Stimulated activated CD8-positive, alpha-beta memory T cell treated with anti-CD3 and anti-CD28 coated beads, Interleukin-12 subunit alpha, Interleukin-12 subunit beta, amount 100 ng/mL, for 24 hours (primary cell): Measurements from ENCODE around the gene SLC8B1.

Experiments
- DNase-seq: peaks from one replicate; pipeline ENCODE4 v3.0.0-alpha.2; 2020; ENCODE audit errors: extremely low read depth

Gene SLC8B1

DNA sequence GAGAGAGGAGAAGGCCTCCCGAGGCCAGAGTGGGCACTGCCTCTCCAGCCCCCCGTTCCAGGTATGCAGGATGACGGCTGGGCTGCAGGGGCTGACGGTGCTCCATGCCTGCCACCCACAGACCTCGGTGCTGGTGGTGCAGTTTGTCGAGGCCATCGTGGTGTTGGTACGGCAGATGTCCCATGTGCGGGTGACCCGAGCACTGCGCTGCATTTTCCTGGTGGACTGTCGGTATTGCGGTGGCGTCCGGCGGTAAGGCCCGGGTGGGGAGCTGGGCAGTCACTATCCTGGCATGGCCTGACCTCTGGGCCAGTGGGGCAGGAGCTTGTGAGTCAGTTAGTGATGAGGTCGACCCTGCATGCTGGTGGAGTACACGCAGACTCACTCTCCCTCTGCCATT lies 66.3 kb downstream of the SLC8B1 start:
- no peak for DNase-seq

DNA sequence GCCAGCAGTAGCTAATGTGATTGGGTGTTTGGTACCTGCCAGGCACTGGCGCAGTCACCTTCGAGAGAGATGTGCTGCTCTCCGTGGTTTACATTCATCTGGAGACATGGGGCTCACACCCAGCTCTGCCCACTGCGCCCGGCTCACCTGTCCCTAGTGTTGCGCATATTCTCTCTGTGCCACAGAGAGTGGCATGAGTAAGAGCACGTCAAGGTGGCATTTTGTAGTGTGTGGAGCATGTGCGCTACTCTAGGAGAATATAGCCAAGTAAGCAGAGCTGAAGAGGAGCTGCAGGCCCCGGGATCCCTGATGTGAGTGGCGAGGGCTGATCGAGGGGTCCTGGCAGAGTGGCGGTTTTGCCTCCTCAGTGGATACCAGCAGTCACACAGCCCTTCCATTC lies 66.8 kb downstream of the SLC8B1 start:
- no peak for DNase-seq

DNA sequence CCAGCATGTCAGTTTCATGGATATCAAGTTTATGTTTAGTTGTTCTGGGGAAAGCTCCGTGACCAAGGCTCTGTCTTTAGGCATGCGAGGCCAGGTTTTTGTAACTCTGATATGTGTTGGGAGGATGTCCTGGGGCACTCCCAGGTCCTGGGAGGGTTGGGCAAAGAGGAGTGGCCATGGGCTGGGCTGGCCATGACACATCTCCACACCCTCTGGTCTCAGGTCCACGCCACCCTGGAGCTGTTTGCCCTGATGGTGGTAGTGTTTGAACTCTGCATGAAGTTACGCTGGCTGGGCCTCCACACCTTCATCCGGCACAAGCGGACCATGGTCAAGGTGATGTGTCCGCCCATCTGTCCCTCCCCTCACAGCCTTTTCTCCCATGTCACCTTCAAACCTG lies 67.3 kb downstream of the SLC8B1 start:
- no peak for DNase-seq

DNA sequence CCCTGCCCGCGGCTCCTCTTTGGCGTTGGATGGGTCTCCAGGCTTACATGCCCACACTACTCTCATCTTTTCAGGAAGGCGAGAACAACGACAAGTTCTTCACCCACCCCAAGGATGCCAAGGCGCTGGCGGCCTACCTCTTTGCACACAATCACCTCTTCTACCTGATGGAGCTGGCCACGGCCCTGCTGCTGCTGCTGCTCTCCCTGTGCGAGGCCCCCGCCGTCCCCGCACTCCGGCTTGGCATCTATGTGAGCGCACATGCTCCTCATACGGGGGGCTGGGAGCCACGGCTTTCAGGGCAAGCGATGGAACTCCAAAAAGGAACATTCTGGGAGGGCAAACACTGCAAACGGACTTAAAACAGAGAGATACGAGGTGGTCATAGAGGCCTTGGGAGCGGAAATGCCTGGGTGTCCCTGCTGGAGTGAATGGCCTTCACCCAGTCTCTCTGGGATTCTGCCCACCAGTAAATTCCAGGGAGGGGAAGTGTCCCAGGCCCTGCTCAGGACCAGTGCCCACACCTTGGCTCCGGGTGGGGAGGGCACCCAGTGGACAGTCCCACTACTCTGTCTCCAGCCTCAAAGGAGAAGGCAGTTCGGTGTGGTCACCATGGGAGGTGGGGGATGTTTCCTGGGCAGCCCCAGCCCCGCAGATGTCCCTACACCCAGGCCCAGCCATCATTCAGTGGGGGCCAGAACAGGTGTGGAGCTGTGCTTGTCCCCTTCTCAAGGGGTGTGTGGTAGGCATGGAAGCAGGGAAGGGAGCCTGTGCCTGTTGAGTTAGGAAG lies 68.6 kb downstream of the SLC8B1 start:
- DNase-seq, result no peak

DNA sequence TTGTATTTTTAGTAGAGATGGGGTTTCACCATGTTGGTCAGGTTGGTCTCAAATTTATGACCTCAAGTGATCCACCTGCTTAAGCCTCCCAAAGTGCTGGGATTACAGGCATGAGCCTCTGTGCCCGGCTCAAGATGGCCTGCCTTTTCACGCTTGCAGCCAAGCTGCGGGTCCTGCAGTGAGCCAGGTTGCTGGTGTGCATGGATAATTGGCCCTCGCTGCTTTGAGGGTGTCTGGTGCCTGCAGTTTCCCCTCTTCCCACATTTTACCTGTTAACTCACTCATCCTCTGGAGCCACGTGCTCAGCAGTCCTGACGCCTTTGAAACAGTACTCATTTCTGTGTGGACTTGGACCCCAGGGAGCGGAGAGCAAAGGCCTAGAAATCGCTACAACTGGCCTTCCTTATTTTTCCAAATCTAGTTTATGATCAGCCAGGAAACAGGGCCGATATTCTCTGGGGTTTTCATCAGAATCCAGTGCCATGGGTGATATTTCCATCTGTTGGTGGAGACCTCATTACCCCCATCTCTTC lies 71.4 kb downstream of the SLC8B1 start:
- no peak for DNase-seq

DNA sequence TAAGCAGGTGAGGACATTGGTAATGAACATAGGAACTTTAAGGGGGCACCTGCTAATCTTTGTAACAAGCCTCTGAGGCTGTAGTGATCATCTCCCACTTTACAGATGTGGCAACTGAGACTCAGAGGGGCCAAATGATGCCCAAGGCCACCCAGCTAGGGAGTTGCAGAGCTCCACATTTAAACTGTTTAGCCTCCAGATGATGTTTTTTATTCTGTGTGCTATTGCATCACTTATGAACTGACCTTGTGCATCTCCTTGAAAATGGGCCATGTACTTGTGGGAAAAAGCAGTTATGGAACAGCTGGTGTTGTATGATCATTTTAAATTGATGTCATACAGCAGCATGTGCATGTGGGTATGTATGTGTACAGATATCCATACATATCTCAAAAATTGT lies 72.2 kb downstream of the SLC8B1 start:
- no peak for DNase-seq

DNA sequence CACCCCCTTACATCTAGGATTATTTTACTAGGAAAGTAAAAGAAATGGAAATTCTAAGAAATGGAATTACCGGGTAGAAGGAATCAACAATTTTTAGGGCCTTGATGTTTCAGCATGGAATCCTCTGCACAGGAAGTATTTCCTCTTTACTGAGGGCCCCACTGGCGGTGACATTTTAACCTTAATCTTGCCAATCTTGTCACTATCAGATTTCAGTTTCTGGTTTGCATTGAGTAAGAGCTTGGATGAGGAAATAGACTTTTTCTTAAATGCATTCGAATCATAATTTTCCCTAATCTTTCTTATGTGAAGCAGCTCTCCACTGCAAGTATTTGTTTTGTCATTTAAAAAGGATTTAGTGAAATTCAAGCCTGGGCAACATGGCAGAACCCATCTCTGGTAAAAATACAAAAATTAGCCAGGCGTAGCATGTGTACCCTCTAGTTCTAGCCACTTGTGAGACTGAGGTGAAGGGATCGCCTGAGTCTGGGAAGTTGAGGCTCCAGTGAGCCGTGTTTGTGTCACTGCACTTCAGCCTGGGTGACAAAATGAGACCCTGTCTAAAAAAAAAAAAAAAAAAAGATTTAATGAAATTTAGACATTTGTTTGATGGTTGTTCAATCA lies 73.0 kb downstream of the SLC8B1 start:
- no peak for DNase-seq

DNA sequence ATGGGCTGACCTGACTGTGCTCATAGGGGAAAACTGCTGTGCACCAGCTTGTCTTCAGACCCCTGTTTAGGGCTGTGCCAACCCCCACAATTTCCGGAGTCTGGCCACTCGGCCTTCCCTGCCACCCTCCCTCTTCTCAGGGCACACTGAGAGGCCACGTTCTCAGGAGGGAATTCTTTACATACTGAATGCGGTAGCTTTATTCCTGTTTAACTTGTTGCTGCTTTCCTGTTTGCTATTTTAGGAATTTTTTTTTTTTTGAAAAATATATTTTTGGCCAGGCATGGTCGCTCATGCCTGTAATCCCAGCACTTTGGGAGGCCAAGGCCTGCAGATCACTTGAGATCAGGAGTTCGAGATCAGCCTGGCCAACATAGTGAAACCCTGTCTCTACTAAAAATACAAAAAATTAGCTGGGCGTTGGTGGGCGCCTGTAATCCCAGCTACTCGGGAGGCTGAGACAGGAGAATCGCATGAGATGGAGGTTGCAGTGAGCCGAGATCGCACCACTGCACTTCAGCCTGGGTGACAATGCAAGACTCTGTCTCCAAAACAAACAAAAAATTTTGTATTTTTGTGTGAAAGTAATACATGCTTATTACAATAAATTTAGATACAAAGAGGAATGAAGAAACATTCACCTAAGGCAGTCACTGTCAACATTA lies 74.1 kb downstream of the SLC8B1 start:
- no peak for DNase-seq

DNA sequence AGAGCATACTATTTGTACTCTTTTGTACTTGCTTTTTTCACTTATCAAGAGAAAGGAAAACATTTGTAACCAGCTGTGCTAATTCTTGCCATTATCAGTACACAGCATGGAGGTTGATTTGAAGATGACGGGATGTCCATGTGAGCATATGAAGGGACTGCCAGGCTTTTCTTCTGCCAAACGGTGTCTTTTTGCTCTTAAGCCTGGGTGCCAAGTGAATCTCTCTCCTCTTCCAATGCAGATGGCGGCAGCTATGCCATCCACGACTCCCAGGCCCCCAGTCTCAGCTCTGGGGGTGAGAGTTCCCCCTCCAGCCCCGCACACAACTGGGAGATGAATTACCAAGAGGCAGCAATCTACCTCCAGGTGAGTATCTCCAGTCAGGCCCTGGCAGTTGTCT lies 74.8 kb downstream of the SLC8B1 start:
- no peak for DNase-seq

DNA sequence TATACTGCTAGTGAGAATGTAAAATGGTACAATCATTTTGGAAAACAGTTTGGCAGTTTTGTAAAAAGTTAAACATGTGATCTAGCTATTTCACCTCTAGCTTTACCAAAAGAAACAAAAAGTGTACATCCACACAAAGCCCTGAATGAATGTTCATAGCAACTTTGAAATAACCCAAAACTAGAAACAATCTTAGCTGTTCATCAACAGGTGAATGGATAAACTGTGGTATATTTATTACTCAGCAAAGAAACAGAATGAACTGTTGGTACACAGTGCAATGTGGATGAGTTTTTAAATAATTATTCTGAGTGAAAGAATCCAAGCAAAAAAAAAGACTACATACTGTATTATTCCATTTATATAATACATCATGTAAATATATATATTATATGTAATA lies 77.3 kb downstream of the SLC8B1 start:
- no peak for DNase-seq

DNA sequence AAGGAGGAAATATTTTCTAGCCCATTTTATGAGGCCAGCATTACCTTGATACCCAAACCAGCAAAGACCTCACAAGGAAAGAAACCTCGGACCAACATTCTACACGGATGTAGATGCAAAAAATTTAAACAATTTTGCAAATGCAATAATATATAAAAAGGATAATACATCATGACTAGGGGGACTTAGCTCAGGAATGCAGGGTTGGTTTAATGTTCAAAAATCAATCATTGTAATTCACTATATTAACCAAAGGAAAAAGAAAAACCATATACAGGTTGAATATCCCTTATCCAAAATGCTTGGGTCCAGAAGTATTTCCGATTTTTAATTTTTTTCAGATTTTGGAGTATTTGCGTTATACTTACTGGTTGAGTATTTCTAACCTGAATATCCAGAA lies 80.6 kb downstream of the SLC8B1 start:
- DNase-seq, result no peak

DNA sequence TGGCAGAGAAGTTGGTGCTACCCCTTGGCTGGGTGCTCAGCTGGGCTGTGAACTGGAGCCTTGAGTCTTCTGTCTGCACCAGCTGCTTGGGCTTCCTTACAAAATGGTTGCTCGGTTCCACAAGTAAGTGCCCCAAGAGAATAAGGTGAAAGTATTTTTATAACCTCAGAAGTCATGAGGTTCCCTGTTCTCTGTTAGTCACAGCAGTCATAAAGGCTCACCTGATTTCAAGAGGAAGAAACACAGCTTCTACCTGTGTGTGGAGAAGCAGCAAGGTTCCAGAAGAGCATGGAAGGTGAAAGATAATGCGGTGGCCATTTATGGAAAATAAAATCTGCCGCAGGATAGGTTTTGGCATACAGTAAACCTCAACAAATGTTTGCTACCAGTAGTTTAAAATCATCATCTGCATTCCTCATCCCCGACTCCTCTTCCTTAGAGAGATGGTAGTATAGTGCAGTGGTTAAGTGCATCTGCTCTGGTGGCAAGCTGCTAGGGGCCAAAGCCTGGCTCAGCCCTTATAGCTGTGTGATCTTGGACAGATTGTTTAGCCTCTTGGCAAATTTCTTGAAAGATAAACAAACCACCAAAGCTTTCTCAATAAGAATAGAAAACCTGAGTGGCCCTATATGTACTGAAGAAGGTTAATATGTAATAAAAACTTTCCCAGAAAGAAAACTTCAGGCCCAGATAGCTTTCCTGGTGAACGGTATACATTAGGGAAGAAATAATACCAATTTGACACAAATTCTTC lies 81.2 kb downstream of the SLC8B1 start:
- no peak for DNase-seq

DNA sequence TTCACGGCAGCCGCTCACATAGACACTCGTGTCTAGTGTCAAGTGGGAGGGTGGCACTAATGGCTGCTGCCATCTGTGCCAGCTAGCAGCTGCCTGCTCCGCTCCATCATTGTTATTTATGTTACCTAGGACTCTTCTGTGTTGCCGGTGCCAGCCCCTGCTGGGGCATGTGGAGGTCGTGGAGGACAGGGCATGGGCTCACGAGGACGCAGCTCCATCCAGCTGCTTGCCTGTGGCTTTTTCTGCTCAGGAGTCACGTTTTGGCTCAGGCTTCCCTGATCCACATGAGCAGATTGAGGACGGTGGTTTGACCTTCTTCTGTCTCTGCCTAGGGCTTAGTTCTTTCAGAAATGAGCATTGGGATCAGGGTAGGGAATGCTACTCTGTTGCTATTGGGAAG lies 82.4 kb downstream of the SLC8B1 start:
- no peak for DNase-seq

DNA sequence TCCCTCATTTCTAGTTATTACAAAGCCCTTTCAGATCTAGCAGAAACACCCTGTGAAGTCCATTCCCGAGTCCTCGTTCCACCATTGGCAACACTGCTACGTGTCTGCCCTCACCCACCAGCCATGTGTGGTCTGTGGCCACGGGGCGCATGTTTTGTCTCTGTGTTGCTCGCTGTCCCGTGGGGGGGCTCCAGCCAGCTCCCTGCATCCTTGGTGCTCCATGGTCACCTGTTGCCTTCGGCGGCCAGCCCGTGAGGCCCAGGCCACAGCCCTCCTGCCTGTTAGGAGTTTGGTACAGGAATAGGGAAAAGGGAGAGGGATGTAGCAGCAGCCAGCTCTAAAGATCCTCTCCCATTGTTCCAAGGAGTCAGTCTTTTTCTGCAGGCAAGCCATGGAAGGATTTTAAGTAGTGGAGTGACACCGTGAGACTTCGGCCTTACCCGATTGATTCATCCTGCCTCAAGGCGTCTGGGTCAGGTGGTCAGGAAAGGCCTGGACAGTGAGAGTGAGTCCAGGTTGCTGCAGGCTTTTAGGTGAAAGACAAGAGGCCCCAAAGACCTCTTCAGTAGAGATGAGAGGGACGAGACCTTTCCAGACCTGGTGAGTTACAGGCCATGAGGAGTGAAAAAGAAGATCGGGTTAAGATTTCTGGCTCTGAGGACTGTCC lies 83.4 kb downstream of the SLC8B1 start:
- no peak for DNase-seq

DNA sequence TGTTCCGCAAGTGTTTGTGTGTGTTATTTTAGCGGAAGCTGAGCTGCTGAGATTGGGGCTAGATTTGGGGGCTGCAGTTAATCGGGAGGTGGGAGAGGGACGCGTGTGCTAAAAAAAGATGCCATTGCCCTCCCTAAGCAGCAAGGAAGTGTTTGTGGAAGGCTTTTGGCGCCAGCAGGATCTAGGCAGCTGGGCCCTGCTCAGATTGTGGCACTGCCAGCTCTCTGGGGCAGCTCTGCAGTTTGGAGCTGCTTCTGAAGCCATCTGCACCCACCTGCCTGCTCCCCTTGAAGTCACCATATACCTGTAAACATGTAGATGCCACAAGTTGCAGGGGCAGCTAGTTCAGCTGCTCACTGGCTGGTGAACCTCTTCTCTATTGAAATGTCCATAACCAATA lies 84.9 kb downstream of the SLC8B1 start:
- no peak for DNase-seq

DNA sequence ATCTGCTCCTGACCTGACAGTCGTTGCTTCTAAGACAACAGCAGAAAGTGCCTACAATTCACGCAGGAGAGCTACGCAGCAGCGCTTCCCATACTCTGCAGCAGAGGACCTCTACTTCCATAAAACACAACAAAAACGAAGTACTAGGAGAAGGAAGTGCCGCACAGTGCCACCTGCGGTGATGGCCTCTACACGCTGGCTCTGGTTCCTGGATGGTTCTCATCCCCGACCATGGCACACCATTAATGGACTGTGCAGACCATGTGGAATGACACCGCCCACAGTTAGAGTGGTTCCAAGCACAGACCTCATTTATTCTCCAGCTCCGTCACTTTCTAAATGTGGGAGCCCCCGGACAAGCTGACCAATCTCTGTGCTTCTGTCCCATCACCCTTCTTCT lies 85.4 kb downstream of the SLC8B1 start:
- no peak for DNase-seq

DNA sequence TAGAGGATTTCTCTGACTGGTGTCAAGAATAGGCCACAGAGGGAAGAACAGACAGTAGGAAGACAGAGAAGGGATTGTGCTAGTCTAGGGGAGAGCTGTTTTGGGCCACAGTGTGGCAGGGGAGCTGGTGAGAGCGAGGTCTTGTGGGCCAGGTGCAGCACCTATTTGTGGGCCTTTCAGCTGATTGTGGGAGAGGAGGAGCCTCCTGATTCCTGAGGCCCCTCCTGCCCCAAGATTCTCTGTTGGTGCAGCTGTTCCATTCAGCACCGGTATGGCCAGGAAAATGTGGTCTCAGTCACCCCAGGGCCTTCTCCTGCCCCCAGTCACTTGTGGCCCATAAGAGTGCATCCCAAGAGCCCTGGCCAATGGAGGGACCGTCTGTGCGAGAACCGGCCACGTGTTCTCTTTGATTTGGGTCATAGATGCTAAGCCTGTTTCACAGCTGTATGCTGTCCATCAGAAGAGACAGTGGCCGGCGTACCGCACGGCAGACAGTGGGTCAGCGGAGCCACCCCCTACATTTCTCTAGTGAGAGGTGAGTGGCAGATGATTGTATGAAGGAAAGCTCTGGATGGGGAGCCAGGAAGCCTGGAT lies 86.0 kb downstream of the SLC8B1 start:
- DNase-seq, result no peak
